Measurements from ENCODE around the gene MTCL1.

Gene MTCL1

DNA sequence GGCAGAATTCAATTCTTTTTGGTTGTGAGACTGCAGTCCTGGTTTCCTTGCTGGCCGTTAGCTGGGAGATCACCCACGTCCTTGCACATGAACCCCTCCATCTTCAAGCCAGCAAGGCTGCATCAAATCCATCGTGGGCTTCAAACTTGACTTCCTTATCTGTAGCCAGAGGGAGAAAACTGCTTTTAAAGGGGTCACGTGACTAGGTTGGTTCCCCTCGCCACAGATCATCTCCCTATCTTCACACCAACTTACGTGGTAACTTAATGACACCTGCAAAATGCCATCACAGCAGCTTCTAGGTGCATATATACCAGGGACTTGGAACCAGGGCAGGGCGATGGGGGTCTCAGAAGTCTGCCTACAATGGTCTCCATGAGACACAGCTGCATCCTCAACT, 169.5 kb downstream of the MTCL1 start:
- no peak for DNase-seq

DNA sequence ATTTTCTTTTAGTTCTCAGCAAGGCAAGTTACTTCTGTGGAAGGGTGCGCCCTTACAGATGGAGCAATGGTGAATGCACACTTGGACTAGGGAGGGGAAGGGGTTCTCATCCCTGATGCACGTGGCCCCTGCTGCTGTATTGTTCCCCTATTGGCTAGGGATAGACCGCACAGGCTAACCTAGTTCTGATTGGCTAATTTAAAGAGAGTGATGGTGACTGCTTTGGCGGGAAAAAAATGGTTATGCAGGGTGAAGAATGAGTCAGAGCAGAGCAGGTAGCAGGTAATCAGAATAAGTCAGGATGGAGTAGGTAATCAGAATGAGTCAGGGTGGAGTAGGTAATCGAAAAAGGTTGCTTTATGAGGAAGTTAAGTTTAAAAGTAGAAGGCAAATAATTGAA, 171.5 kb downstream of the MTCL1 start:
- DNase-seq: no peak

DNA sequence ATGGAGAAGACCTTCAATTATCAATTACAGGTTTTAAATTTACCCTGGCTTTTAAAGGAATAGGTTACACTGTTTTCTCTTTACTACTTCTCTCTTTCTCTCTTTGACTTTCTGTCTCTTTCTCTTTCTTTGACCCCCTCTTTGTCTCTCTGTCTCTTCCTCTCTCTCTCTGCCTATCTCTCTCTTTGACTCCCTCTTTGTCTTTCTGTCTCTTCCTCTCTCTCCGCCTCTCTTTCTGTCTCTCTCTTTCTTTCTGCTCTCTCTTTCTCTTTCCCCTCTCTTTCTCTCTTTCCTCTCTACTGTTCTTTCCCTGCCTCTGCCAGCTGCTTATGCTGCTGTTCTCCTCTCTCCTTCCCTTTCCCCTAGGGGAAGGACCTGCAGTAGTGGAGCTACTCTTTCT, 175.7 kb downstream of the MTCL1 start:
- DNase-seq: no peak
